Fibroblast of upper back skin (primary cell): ENCODE data around the gene ARHGEF28.

Experiments
- DNase-seq: peaks from one replicate; pipeline ENCODE4 v3.0.0-alpha.2; 2013

The ARHGEF28 gene

GRCh38 chr5:73977146-73977545 is 351.1 kb downstream of the ARHGEF28 start:
- DNase-seq = no peak

- no peak for DNase-seq
These were observed 353.3 kb downstream of the ARHGEF28 start for GRCh38 chr5:73979321-73979720.

GRCh38 chr5:73981704-73982103 is 355.7 kb downstream of the ARHGEF28 start:
- no peak for DNase-seq

GRCh38 chr5:73983644-73984043 is 357.6 kb downstream of the ARHGEF28 start:
- DNase-seq = no peak

GRCh38 chr5:73985145-73985544 is 359.1 kb downstream of the ARHGEF28 start:
- peak; percentile 51 for DNase-seq

- DNase-seq = no peak
These were observed 360.7 kb downstream of the ARHGEF28 start for GRCh38 chr5:73986729-73987128.

GRCh38 chr5:73987915-73988314 is 361.9 kb downstream of the ARHGEF28 start:
- peak; percentile 23 for DNase-seq

- no peak for DNase-seq
These were observed 364.0 kb downstream of the ARHGEF28 start for GRCh38 chr5:73989956-73990355.
